Esophagus muscularis mucosa (tissue), 4 donors: Measurements from ENCODE around the gene MYO1E.

Experiments used
- EP300 ChIP-seq: sonication (generic); formaldehyde crosslinking; IDR thresholded peaks from one replicate; pipeline ENCODE4 v1.6.1; 2017; ENCODE audit warnings: antibody characterized with exemption
- POLR2A ChIP-seq: fragments of 450-650 bp; IDR thresholded peaks from one replicate; pipeline ENCODE4 v1.6.1; 2017; ENCODE audit warnings: antibody characterized with exemption, moderate library complexity, mild to moderate bottlenecking, low read depth
- POLR2AphosphoS5 ChIP-seq, 2 donors: sonication (generic); formaldehyde crosslinking; IDR thresholded peaks; one replicate each; pipeline ENCODE4 v1.6.1; 2017; ENCODE audit warnings: antibody characterized with exemption in 2 of 2
- TF ChIP-seq, protein P1 (sequence below), 3 experiments: fragments of 200-600 bp in 2 of 3; fragments of 450-650 bp in 1 of 3; sonication (generic) in 2 of 3; IDR thresholded peaks; one replicate each; pipeline ENCODE4 v1.5.1; 2017 to 2019; ENCODE audit warnings: antibody characterized with exemption in 3 of 3, mild to moderate bottlenecking in 2 of 3, moderate library complexity in 1 of 3

DNA sequence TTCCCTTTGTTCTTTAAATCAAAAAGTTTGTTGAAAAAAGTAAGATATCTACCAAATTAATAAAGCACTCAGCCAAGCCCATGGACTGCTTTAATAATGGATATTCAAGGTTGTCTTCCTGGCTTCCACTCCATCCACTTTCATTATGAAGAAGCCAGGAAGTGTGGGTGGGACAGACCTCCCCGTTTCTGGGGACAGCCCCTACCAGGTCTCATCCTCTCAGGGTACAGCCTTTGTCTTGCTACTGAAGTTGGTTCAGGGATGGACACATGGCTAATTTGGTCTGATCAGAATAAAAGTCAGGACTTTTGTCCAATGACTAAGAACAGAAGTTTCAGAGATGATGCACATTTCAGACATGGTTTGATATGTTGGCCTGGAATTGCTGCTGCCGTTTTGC lies 235.1 kb downstream of the MYO1E start:
- TF ChIP-seq, protein P1, sequence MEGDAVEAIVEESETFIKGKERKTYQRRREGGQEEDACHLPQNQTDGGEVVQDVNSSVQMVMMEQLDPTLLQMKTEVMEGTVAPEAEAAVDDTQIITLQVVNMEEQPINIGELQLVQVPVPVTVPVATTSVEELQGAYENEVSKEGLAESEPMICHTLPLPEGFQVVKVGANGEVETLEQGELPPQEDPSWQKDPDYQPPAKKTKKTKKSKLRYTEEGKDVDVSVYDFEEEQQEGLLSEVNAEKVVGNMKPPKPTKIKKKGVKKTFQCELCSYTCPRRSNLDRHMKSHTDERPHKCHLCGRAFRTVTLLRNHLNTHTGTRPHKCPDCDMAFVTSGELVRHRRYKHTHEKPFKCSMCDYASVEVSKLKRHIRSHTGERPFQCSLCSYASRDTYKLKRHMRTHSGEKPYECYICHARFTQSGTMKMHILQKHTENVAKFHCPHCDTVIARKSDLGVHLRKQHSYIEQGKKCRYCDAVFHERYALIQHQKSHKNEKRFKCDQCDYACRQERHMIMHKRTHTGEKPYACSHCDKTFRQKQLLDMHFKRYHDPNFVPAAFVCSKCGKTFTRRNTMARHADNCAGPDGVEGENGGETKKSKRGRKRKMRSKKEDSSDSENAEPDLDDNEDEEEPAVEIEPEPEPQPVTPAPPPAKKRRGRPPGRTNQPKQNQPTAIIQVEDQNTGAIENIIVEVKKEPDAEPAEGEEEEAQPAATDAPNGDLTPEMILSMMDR (IDR thresholded peaks at IDR 0.05), result no peak
- TF ChIP-seq POLR2A (no peak), EP300 (no peak), POLR2AphosphoS5 (IDR thresholded peaks at IDR 0.05) (no peak)
